Right ventricle myocardium inferior (tissue), 1 donor: ENCODE measurements around the gene CRISPLD2. TPM values are rescaled to one million over a fixed set of nuclear protein-coding genes. Genes with fewer than 3 reads are reported as not detected.
"Not testable (repeated sequence)": the region's sequence is repeated elsewhere in the genome, so short reads cannot be mapped to it uniquely, and the experiment has no call there.

Source experiments
- ATAC-seq: fragments of 200-7000 bp; cut with Tn5 transposase; one replicate; pipeline ENCODE4 v1.9.1; 2020; ENCODE audit warnings: mild to moderate bottlenecking, moderate library complexity
- DNase-seq: peaks from one replicate; pipeline ENCODE4 v3.0.0; 2021; ENCODE audit errors: missing footprints
- intact Hi-C: fragments of 100-400 bp; cut with DNase I; formaldehyde crosslinking; loops from one replicate; pipeline ENCODE4 v1.11.0; 2022
- total RNA-seq: library from RNA; stranded (reverse); fragmentation: NEBNext Ultra II Directional; extraction: Animal tissue kit (Norgen Biotek cat#: 25700); gene quantifications from one replicate; pipeline ENCODE4 v1.2.1, GENCODE V29; 2021
- donor health status: DM: no; HTN: yes; CAD: no; lungs with severe emphysema.

CRISPLD2 gene
- total RNA-seq, 1 donor from 2014 or later: 38.1 TPM

DNA sequence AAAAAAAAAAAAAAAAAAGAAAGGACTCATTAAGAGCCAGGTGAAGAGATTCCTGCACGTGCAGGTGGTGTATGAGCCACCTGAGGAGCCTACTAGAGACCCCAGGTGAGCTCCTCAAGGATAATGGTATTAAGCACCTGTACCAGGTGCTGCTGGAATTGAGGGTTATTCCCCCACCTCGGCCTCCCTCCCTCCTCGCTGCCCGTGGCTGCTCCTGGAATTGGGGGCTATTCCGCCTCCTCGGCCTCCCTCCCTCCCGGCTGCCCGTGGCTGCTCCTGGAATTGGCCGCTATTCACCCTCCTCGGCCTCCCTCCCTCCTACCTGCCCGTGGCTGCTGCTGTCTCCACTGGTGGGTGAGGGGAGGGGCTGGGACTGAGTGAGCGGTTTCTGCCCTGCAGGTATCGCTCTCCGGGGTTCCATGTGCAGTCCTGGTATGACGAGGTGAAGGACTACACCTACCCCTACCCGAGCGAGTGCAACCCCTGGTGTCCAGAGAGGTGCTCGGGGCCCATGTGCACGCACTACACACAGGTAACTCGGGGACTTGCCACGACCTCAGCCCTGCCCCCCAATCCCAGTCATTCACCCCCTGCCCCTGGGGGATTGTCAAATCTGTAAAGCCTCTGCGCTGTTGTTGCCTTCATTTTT is 29.3 kb downstream of the CRISPLD2 start:
- ATAC-seq (no peak), DNase-seq (no peak)
- intact Hi-C loops: no loop called here

GRCh38 chr16:84849751-84850150 is 30.0 kb downstream of the CRISPLD2 start:
- DNase-seq (no peak), ATAC-seq (no peak)
- intact Hi-C loops: no loop called here

- no peak for DNase-seq
- ATAC-seq: no peak
- intact Hi-C loops: no loop called here
Measured at GRCh38 chr16:84850714-84851113, 30.9 kb downstream of the CRISPLD2 start.

DNA sequence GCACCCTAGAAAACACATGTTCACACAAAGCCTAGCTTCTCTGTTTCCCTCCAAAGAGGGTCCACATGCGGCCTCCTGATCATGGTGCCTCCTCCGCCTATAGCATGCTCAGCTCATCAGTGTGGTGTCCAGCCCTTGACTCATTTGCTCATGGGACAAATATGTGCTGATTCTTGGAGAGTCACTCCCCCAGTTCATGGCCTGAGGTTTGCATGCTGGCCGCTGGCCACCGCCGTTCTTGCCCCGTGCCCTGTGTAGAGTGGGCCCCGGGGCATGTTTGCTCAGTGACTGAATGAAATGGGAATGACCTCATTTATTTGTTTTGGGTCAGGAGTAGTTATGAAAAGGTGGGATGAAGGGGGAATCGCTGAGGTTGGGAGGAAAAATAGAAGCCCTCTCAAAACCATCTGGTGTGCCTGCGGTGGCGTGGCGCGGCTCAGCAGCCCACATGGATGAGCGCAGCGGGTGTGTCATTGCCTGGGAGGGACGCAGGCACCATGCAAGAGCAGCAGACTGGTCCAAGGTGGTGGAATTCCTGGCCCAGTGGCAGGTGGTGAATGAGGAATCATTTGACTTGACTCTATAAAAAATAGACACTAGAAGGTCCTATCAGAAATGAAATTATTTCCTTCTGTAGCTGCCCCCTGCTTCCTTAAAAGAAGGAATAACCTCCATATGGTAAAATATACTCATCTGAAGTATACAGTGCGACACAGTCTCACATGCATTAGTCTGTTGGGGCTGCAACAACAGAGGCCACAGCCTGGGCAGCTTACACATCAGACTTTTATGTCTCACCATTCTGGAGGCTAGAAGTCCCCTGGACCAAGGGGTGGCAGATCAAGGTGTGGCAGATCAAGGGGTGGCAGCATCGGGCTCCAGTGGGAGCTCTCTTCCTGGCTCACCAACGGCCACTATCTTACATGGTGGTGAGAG is 31.7 kb downstream of the CRISPLD2 start:
- ATAC-seq: no peak
- intact Hi-C loops: no loop called here
- DNase-seq: no peak

DNA sequence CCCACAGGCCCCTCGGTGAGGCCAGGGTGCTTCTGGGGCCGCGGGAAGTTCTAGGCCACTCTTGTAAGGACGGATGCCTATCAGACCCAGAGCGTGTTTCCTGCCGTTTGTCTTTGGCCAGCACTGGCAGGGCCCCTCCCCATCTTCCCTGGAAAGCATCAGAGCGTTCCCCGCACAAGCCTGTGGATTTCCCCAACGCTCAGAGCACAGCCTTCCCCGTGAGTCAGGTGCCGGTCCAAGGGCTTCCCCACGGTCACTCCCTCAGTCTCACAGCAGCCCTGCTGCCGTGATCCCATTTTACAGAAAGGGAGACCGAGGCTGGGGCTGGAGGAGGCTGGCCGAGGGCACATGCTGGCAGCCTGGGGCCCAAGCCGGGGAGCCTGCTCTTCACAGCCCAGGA is 33.7 kb downstream of the CRISPLD2 start:
- DNase-seq (no peak), ATAC-seq (no peak)
- intact Hi-C loops: no loop called here

GRCh38 chr16:84854759-84855158 is 35.0 kb downstream of the CRISPLD2 start:
- DNase-seq (no peak), ATAC-seq (no peak)
- intact Hi-C loops: no loop called here

DNA sequence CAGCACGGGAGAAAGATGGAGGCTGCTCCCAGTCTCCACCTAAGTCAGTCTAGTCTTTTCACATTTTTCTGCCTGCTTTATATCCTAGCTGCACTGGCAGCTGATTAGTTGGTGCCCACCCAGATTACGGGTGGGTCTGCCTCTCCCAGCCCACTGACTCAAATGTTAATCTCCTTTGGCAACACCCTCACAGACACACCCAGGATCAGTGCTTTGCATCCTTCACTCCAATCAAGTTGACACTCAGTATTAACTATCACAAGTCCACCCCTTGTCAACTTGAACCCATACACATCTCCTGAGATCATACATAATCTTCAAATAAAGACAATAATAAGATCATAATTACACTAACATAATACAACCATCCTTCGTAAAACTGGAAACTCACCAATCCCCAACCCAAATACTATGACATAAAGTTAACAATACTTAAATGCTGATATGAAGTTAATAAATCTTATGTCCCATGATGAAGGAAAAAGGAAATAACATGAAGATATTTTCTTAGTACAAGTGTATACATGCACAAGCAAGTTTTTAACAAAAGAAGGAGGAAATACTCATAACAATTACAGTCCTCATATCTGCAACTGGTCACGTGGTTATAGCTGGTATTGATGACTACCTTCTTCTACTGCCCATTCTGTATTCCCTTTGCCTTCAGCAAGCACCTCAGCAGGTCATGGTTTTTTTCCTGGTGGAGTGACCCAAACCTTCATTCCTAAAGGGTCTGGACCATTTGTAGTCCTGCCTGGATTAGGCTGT is 35.8 kb downstream of the CRISPLD2 start:
- DNase-seq, ATAC-seq, intact Hi-C loops: not testable (repeated sequence)

GRCh38 chr16:84856203-84856581 is 36.4 kb downstream of the CRISPLD2 start:
- DNase-seq, ATAC-seq, intact Hi-C loops: not testable (repeated sequence)

GRCh38 chr16:84856811-84857210 is 37.0 kb downstream of the CRISPLD2 start:
- intact Hi-C loops, DNase-seq, ATAC-seq: not testable (repeated sequence)

DNA sequence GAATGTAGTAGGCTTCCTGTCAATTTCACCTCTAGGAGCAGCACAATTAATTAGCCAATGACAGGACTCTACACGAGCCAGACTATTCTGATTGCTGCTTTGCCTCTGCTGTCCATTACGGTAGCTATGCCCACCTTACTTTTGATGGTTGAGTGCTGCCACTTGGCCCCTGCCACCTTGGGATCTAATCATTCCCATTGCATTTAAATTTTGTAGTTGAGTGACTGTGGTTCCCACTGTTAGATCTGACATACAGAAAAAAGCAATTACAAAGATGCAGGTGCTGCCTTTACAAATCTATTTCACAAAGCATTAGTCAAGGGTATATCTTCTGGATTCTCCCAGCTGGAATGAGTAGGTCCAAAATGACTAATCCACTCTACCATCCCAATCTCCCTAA is 39.9 kb downstream of the CRISPLD2 start:
- no peak for DNase-seq
- intact Hi-C loops: no loop called here
- ATAC-seq: no peak

GRCh38 chr16:84860383-84860782 is 40.6 kb downstream of the CRISPLD2 start:
- intact Hi-C loops: no loop called here
- no peak for DNase-seq
- no peak for ATAC-seq

- intact Hi-C loops: no loop called here
- ATAC-seq (no peak), DNase-seq (no peak)
Measured at GRCh38 chr16:84861671-84862070, 41.9 kb downstream of the CRISPLD2 start.

- DNase-seq (no peak), ATAC-seq (no peak)
- intact Hi-C loops: no loop called here
Measured at GRCh38 chr16:84862804-84863480, 43.2 kb downstream of the CRISPLD2 start.

- ATAC-seq (no peak), DNase-seq (no peak)
- intact Hi-C loops: no loop called here
Measured at GRCh38 chr16:84863481-84863814, 43.7 kb downstream of the CRISPLD2 start.

- ATAC-seq: peak; percentile 6
- intact Hi-C loops: no loop called here
- DNase-seq: no peak
Measured at GRCh38 chr16:84864326-84864955, 44.7 kb downstream of the CRISPLD2 start.

DNA sequence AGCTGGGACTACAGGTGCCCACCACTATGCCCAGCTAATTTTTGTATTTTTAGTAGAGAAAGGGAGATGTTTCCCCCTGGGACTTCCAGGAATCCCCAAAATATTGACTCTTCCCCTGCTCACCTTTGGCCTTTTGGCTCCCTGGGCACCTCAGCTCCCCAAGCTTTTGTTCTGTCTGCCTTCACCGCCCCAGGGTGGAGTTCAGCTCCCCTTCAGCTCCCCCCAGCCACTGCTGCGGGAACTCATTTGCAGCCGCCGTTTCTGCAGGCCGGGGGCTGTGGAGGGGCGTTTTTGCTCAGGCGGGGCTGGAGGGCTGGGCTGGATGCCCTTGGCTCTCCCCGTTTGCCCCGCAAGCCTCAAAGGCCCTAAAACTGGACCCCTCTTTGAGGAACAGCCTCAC is 47.9 kb downstream of the CRISPLD2 start:
- DNase-seq (no peak), ATAC-seq (no peak)
- intact Hi-C loops: no loop called here

GRCh38 chr16:84868328-84868727 is 48.5 kb downstream of the CRISPLD2 start:
- DNase-seq: no peak
- peak; percentile 3 for ATAC-seq
- intact Hi-C loops: no loop called here

DNA sequence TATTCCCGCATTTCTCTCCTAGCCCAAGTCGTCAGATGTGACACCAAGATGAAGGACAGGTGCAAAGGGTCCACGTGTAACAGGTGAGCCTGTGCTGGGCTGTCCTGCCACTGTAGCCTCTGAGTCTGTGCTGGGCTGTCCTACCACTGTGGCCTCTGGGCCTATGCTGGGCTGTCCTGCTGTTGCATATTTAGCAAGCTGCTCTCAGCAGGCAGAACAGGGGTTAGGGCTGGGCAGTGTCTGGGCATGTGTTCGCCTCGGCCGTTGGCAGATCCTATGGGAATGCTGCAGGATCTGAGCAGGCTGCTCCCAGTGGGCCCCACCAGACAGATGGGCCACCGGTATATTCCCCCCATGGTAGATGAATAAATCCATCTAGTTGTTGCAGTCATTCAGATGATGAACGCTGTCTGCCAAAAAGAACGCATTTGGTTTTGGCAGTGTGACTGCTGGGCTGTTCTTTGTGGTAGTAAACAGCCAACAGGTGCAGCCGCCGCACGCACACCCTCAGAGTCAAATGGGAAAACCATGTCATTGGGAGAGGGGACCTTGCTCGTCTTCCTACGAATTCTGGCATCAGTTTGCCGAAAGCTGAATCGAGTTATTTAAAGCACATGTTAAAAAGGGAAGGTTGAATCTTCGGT is 49.2 kb downstream of the CRISPLD2 start:
- DNase-seq (no peak), ATAC-seq (no peak)
- intact Hi-C loops: no loop called here
